ENCODE measurements around the gene CLEC18B. TPM values are rescaled to one million over a fixed set of nuclear protein-coding genes. Genes with fewer than 3 reads are reported as not detected.
"Not testable (repeated sequence)": the region's sequence is repeated elsewhere in the genome, so short reads cannot be mapped to it uniquely, and the experiment has no call there.

The CLEC18B gene
- total and polyA plus RNA-seq, 9 donors = 0.17 to 1.5 (median 0.42) TPM; not detected in 1

- Histone ChIP-seq H3K4me1 (ENCODE audit: insufficient read depth) (no peaks in the 10 kb centered on the region), H3K9me3 (no peaks in the 10 kb centered on the region), H3K27ac (no peak overlapping the region), H3K27me3 (no peaks in the 10 kb centered on the region), H3K36me3 (no peaks in the 10 kb centered on the region), H3K4me3 (no peak overlapping the region)
- intact Hi-C loops (cut with DNase I) = no loop called here
- no peak for DNase-seq
- 83 to 85% (median 85%) methylated on average over 10 of the region's 10 CpGs for WGBS, 3 donors
- no peak for TF ChIP-seq EP300 (IDR thresholded peaks at IDR 0.05)
- TF ChIP-seq CTCF (IDR thresholded peaks at IDR 0.05) = no peak
- TF ChIP-seq POLR2A (IDR thresholded peaks at IDR 0.05) = no peak
Measured at GRCh38 chr16:74372953-74373846, 48.1 kb downstream of the CLEC18B start.

GRCh38 chr16:74372369-74372768, 48.9 kb downstream of the CLEC18B start:
- no peaks in the 10 kb centered on the region for H3K36me3 ChIP-seq
- DNase-seq = no peak
- no peaks in the 10 kb centered on the region for H3K4me1 ChIP-seq (ENCODE audit: insufficient read depth)
- 79 to 83% (median 81%) methylated on average over 5 of the region's 5 CpGs for WGBS, 3 donors
- no peaks in the 10 kb centered on the region for H3K9me3 ChIP-seq
- H3K27ac ChIP-seq = no peak overlapping the region
- H3K27me3 ChIP-seq = no peaks in the 10 kb centered on the region
- H3K4me3 ChIP-seq = no peak overlapping the region
- no peak for TF ChIP-seq EP300 (IDR thresholded peaks at IDR 0.05)
- no peak for TF ChIP-seq POLR2A (IDR thresholded peaks at IDR 0.05)
- no peak for TF ChIP-seq CTCF (IDR thresholded peaks at IDR 0.05)
- intact Hi-C loops (cut with DNase I) = no loop called here

GRCh38 chr16:74370338-74371135, 50.7 kb downstream of the CLEC18B start:
- H3K27me3 ChIP-seq; DNase-seq; H3K4me3 ChIP-seq; H3K27ac ChIP-seq; H3K4me1 ChIP-seq (ENCODE audit: insufficient read depth); H3K9me3 ChIP-seq; H3K36me3 ChIP-seq; intact Hi-C loops (cut with DNase I): not testable (repeated sequence)
- WGBS, 3 donors = 88 to 91% (median 91%) methylated on average over 20 of the region's 20 CpGs

GRCh38 chr16:74368002-74368911, 53.0 kb downstream of the CLEC18B start:
- WGBS, 3 donors = 1% methylated on average over 62 to 68 of the region's 81 CpGs

GRCh38 chr16:74367469-74368001, 53.7 kb downstream of the CLEC18B start:
- not testable (repeated sequence) for H3K9me3 ChIP-seq; H3K4me1 ChIP-seq (ENCODE audit: insufficient read depth); H3K36me3 ChIP-seq; H3K27me3 ChIP-seq
- WGBS, 3 donors = 0 to 1% (median 0%) methylated on average over 31 to 35 of the region's 35 CpGs
- intact Hi-C loops (cut with DNase I) = loop anchor here in 1 of 4 donors (10.0 kb wide), 1 partner anchor 77 kb away; no protein-coding TSS in a partner anchor
- peak; percentile 49 to 78 (median 69) for DNase-seq
- Histone ChIP-seq H3K27ac (peak overlapping the region; percentile 42 to 81), H3K4me3 (peak overlapping the region; percentile 86)

More at GRCh38 chr16:74368002-74368911, 53.0 kb downstream of the CLEC18B start:
- Histone ChIP-seq H3K4me3 (peak overlapping the region; percentile 86), H3K27ac (peak overlapping the region; percentile 53 to 81)
- not testable (repeated sequence) for H3K36me3 ChIP-seq; H3K9me3 ChIP-seq; H3K4me1 ChIP-seq (ENCODE audit: insufficient read depth); H3K27me3 ChIP-seq
- intact Hi-C loops (cut with DNase I) = loop anchor here in 1 of 4 donors (10.0 kb wide), 1 partner anchor 77 kb away; no protein-coding TSS in a partner anchor
- DNase-seq = peak; percentile 97 to 100 (median 99)
- TF ChIP-seq POLR2A (IDR thresholded peaks at IDR 0.05) = peak; percentile 37

GRCh38 chr16:74361646-74362610, 59.4 kb downstream of the CLEC18B start:
- H3K9me3 ChIP-seq; H3K4me1 ChIP-seq (ENCODE audit: insufficient read depth); H3K4me3 ChIP-seq; DNase-seq; H3K27ac ChIP-seq; H3K36me3 ChIP-seq; H3K27me3 ChIP-seq: not testable (repeated sequence)
- 48 to 54% (median 50%) methylated on average over 9 to 11 of the region's 15 CpGs for WGBS, 3 donors
- intact Hi-C loops (cut with DNase I) = loop anchor here in 1 of 4 donors (10.0 kb wide), 1 partner anchor 83 kb away; no protein-coding TSS in a partner anchor

Data from ovary (tissue), 9 donors.